KOPT-K1 (cell line): ENCODE measurements around the gene JADE3.
"Not testable (repeated sequence)": the region's sequence is repeated elsewhere in the genome, so short reads cannot be mapped to it uniquely, and the experiment has no call there.

Experiments used
- H3K27ac ChIP-seq: fragments of 200-600 bp; sonication (generic); 2 replicates; pipeline ENCODE4 v1.5.1; 2016; ENCODE audit warnings: antibody characterized with exemption, mild to moderate bottlenecking, low read depth, low read length; ENCODE audit not compliant: poor library complexity, severe bottlenecking
- H3K36me3 ChIP-seq: fragments of 200-600 bp; sonication (generic); 2 replicates; pipeline ENCODE4 v1.5.1; 2017; ENCODE audit warnings: antibody characterized with exemption, mild to moderate bottlenecking, low read length, moderate library complexity; ENCODE audit not compliant: insufficient read depth
- H3K9me3 ChIP-seq: fragments of 200-600 bp; sonication (generic); 2 replicates; pipeline ENCODE4 v1.5.1; 2017; ENCODE audit warnings: antibody characterized with exemption, low read length, mild to moderate bottlenecking; ENCODE audit not compliant: insufficient read depth, poor library complexity, severe bottlenecking

Gene JADE3

GRCh38 chrX:46916273-46916672 lies 4.1 kb downstream of the JADE3 start:
- Histone ChIP-seq H3K9me3 (peaks cover 7% of the 10 kb centered on the region), H3K36me3 (no peaks in the 10 kb centered on the region), H3K27ac (no peak overlapping the region)

- H3K9me3 ChIP-seq = peaks cover 12% of the 10 kb centered on the region
- H3K36me3 ChIP-seq = no peaks in the 10 kb centered on the region
- no peak overlapping the region for H3K27ac ChIP-seq
Measured at GRCh38 chrX:46917622-46918021, 5.4 kb downstream of the JADE3 start.

- Histone ChIP-seq H3K27ac (no peak overlapping the region), H3K36me3 (no peaks in the 10 kb centered on the region), H3K9me3 (peaks cover 12% of the 10 kb centered on the region)
Measured at GRCh38 chrX:46918434-46918833, 6.2 kb downstream of the JADE3 start.

GRCh38 chrX:46920235-46920634 lies 8.0 kb downstream of the JADE3 start:
- H3K27ac ChIP-seq = no peak overlapping the region
- H3K9me3 ChIP-seq = peaks cover 12% of the 10 kb centered on the region
- H3K36me3 ChIP-seq = no peaks in the 10 kb centered on the region

GRCh38 chrX:46922611-46923010 lies 10.4 kb downstream of the JADE3 start:
- peaks cover 12% of the 10 kb centered on the region for H3K9me3 ChIP-seq
- no peak overlapping the region for H3K27ac ChIP-seq
- no peaks in the 10 kb centered on the region for H3K36me3 ChIP-seq

GRCh38 chrX:46927718-46928117 lies 15.5 kb downstream of the JADE3 start:
- Histone ChIP-seq H3K36me3 (no peaks in the 10 kb centered on the region), H3K9me3 (no peaks in the 10 kb centered on the region), H3K27ac (no peak overlapping the region)

GRCh38 chrX:46929439-46930261 lies 17.4 kb downstream of the JADE3 start:
- Histone ChIP-seq H3K36me3 (no peaks in the 10 kb centered on the region), H3K27ac (no peak overlapping the region), H3K9me3 (no peaks in the 10 kb centered on the region)

- H3K9me3 ChIP-seq = no peaks in the 10 kb centered on the region
- no peak overlapping the region for H3K27ac ChIP-seq
Measured at GRCh38 chrX:46935295-46935694, 23.1 kb downstream of the JADE3 start.

GRCh38 chrX:46938589-46938988 lies 26.4 kb downstream of the JADE3 start:
- Histone ChIP-seq H3K36me3 (no peaks in the 10 kb centered on the region), H3K27ac (no peak overlapping the region), H3K9me3 (no peaks in the 10 kb centered on the region)

More at GRCh38 chrX:46935295-46935694, 23.1 kb downstream of the JADE3 start:
- H3K36me3 ChIP-seq = no peaks in the 10 kb centered on the region

GRCh38 chrX:46941341-46941740 lies 29.1 kb downstream of the JADE3 start:
- no peaks in the 10 kb centered on the region for H3K36me3 ChIP-seq
- H3K9me3 ChIP-seq = no peaks in the 10 kb centered on the region
- no peak overlapping the region for H3K27ac ChIP-seq

- no peak overlapping the region for H3K27ac ChIP-seq
- H3K36me3 ChIP-seq = no peaks in the 10 kb centered on the region
- no peaks in the 10 kb centered on the region for H3K9me3 ChIP-seq
Measured at GRCh38 chrX:46953137-46953527, 40.9 kb downstream of the JADE3 start.

- Histone ChIP-seq H3K27ac (peak overlapping the region; percentile 36), H3K36me3 (no peaks in the 10 kb centered on the region), H3K9me3 (no peaks in the 10 kb centered on the region)
Measured at GRCh38 chrX:46953597-46953996, 41.4 kb downstream of the JADE3 start.

GRCh38 chrX:46954716-46955115 lies 42.5 kb downstream of the JADE3 start:
- H3K27ac ChIP-seq = no peak overlapping the region
- no peaks in the 10 kb centered on the region for H3K36me3 ChIP-seq
- H3K9me3 ChIP-seq = no peaks in the 10 kb centered on the region

GRCh38 chrX:46956589-46956988 lies 44.4 kb downstream of the JADE3 start:
- H3K9me3 ChIP-seq, H3K36me3 ChIP-seq, H3K27ac ChIP-seq: not testable (repeated sequence)

- Histone ChIP-seq H3K9me3 (no peaks in the 10 kb centered on the region), H3K27ac (no peak overlapping the region), H3K36me3 (no peaks in the 10 kb centered on the region)
Measured at GRCh38 chrX:46957297-46957696, 45.1 kb downstream of the JADE3 start.

GRCh38 chrX:46959101-46959500 lies 46.9 kb downstream of the JADE3 start:
- Histone ChIP-seq H3K9me3 (no peaks in the 10 kb centered on the region), H3K36me3 (no peaks in the 10 kb centered on the region), H3K27ac (no peak overlapping the region)
